Measurements from ENCODE around the gene IFT57. TPM values are rescaled to one million over a fixed set of nuclear protein-coding genes. Genes with fewer than 3 reads are reported as not detected.

IFT57 gene
- polyA plus RNA-seq, 1 donor (not counting 4 experiments of a cell fraction or from before 2014, with no cell fraction given): 47.6 TPM

DNA sequence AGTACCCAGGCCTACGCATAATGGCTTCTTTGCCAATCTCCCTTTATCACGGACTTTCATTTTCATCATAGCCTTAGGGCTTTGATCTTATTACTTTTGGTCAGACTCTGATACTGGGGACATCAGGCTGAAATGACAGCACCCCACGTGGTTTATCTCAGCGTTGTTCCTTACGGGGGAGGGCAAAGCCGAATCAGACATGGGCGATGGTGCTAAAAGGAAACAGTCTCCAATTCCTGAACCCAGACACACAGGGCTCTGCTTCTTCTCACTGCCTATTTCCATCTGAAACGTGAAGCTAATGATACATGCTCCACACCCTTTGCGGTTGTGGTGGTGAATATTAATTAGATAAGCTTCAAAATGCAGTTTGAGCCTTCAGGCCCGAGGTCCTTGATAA is 72.0 kb downstream of the IFT57 start:
- H3K9me3 ChIP-seq (ENCODE audit: control insufficient read depth, low read depth, low read length): no peaks in the 10 kb centered on the region
- H3K36me3 ChIP-seq (ENCODE audit: control insufficient read depth in 2 of 2, extremely low read depth in 1 of 2, insufficient read depth in 2 of 2, low read length in 2 of 2): no peaks in the 10 kb centered on the region
- H3K79me2 ChIP-seq (ENCODE audit: control insufficient read depth, insufficient read depth, low read length): no peaks in the 10 kb centered on the region
- H3K4me1 ChIP-seq (ENCODE audit: control insufficient read depth, extremely low read depth, insufficient read depth, low read length): no peaks in the 10 kb centered on the region
- no peak overlapping the region for H3K4me2 ChIP-seq (ENCODE audit: control insufficient read depth, extremely low read depth, insufficient read depth, low read depth, low read length)
- dilution Hi-C loops (cut with MboI; ENCODE audit: extremely low pct_ligation_motif_present, low sequenced_read_pairs): no loop called here
- H2AFZ ChIP-seq (ENCODE audit: control insufficient read depth, low read length): no peak overlapping the region
- H4K20me1 ChIP-seq (ENCODE audit: control insufficient read depth, extremely low read depth, insufficient read depth, low read length): no peaks in the 10 kb centered on the region
- no peak overlapping the region for H3K9ac ChIP-seq (ENCODE audit: control insufficient read depth, extremely low read depth, insufficient read depth, low read length)
- H3K9me1 ChIP-seq (ENCODE audit: control insufficient read depth, extremely low read depth, insufficient read depth, low read length): no peaks in the 10 kb centered on the region
- H3K27me3 ChIP-seq (ENCODE audit: control insufficient read depth, extremely low read depth, insufficient read depth, low read length): no peaks in the 10 kb centered on the region
- TF ChIP-seq, protein P1, sequence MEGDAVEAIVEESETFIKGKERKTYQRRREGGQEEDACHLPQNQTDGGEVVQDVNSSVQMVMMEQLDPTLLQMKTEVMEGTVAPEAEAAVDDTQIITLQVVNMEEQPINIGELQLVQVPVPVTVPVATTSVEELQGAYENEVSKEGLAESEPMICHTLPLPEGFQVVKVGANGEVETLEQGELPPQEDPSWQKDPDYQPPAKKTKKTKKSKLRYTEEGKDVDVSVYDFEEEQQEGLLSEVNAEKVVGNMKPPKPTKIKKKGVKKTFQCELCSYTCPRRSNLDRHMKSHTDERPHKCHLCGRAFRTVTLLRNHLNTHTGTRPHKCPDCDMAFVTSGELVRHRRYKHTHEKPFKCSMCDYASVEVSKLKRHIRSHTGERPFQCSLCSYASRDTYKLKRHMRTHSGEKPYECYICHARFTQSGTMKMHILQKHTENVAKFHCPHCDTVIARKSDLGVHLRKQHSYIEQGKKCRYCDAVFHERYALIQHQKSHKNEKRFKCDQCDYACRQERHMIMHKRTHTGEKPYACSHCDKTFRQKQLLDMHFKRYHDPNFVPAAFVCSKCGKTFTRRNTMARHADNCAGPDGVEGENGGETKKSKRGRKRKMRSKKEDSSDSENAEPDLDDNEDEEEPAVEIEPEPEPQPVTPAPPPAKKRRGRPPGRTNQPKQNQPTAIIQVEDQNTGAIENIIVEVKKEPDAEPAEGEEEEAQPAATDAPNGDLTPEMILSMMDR (optimal IDR thresholded peaks at IDR 0.05 in 1 of 3, IDR thresholded peaks at IDR 0.05 in 1 of 3, conservative IDR thresholded peaks at IDR 0.05 in 1 of 3; ENCODE audit: extremely low read depth in 1 of 3, insufficient read depth in 2 of 3, low read length in 3 of 3): no peak
- no peak for TF ChIP-seq EZH2 (IDR thresholded peaks at IDR 0.05; ENCODE audit: low read length)
- no peak for FAIRE-seq
- DNase-seq (ENCODE audit: low read depth, low spot score): no peak
- no peak overlapping the region for H3K4me3 ChIP-seq (ENCODE audit: control insufficient read depth in 2 of 3, extremely low read depth in 1 of 3, insufficient read depth in 2 of 3, low read depth in 1 of 3, low read length in 3 of 3)
- no peak overlapping the region for H3K27ac ChIP-seq (ENCODE audit: control insufficient read depth, insufficient read depth, low read length)

DNA sequence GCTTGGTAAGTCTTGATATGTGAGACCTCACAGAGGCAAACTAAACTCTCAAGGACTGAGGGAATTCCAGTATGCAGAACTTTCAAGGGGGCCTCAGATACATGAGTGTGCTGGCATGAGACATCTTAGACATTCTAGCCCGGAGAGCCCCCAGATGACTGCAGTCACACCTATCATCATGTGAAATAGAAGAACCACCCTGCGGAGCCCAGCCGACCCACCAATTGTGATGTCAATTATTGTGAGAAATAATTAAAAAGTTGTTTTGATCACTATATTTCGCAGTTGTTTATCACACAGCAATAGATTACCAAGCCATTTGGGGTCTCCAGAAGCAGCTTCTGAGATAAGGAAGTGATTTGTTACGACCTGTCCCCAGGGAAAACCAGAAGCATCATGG is 76.1 kb downstream of the IFT57 start:
- no peak for DNase-seq (ENCODE audit: low read depth, low spot score)
- FAIRE-seq: no peak
- H3K4me1 ChIP-seq (ENCODE audit: control insufficient read depth, extremely low read depth, insufficient read depth, low read length): no peaks in the 10 kb centered on the region
- no peaks in the 10 kb centered on the region for H3K9me1 ChIP-seq (ENCODE audit: control insufficient read depth, extremely low read depth, insufficient read depth, low read length)
- H3K27ac ChIP-seq (ENCODE audit: control insufficient read depth, insufficient read depth, low read length): no peak overlapping the region
- no peak overlapping the region for H3K4me3 ChIP-seq (ENCODE audit: control insufficient read depth in 2 of 3, extremely low read depth in 1 of 3, insufficient read depth in 2 of 3, low read depth in 1 of 3, low read length in 3 of 3)
- no peak for TF ChIP-seq EZH2 (IDR thresholded peaks at IDR 0.05; ENCODE audit: low read length)
- TF ChIP-seq, protein P1 (optimal IDR thresholded peaks at IDR 0.05 in 1 of 3, IDR thresholded peaks at IDR 0.05 in 1 of 3, conservative IDR thresholded peaks at IDR 0.05 in 1 of 3; ENCODE audit: extremely low read depth in 1 of 3, insufficient read depth in 2 of 3, low read length in 3 of 3): no peak
- no peak overlapping the region for H3K4me2 ChIP-seq (ENCODE audit: control insufficient read depth, extremely low read depth, insufficient read depth, low read depth, low read length)
- H3K36me3 ChIP-seq (ENCODE audit: control insufficient read depth in 2 of 2, extremely low read depth in 1 of 2, insufficient read depth in 2 of 2, low read length in 2 of 2): no peaks in the 10 kb centered on the region
- dilution Hi-C loops (cut with MboI; ENCODE audit: extremely low pct_ligation_motif_present, low sequenced_read_pairs): no loop called here
- no peak overlapping the region for H3K9ac ChIP-seq (ENCODE audit: control insufficient read depth, extremely low read depth, insufficient read depth, low read length)
- no peaks in the 10 kb centered on the region for H3K27me3 ChIP-seq (ENCODE audit: control insufficient read depth, extremely low read depth, insufficient read depth, low read length)
- H3K9me3 ChIP-seq (ENCODE audit: control insufficient read depth, low read depth, low read length): no peaks in the 10 kb centered on the region
- H3K79me2 ChIP-seq (ENCODE audit: control insufficient read depth, insufficient read depth, low read length): no peaks in the 10 kb centered on the region
- no peak overlapping the region for H2AFZ ChIP-seq (ENCODE audit: control insufficient read depth, low read length)
- H4K20me1 ChIP-seq (ENCODE audit: control insufficient read depth, extremely low read depth, insufficient read depth, low read length): no peaks in the 10 kb centered on the region
